Esophagus muscularis mucosa (tissue), 3 donors: Measurements from ENCODE around the gene RPL34.

ENCODE experiments used
- POLR2AphosphoS5 ChIP-seq, 2 donors: sonication (generic); formaldehyde crosslinking; IDR thresholded peaks; one replicate each; pipeline ENCODE4 v1.6.1; 2017; ENCODE audit warnings: antibody characterized with exemption in 2 of 2
- TF ChIP-seq, protein P1 (sequence below), 3 experiments: fragments of 200-600 bp in 2 of 3; fragments of 450-650 bp in 1 of 3; sonication (generic) in 2 of 3; IDR thresholded peaks; one replicate each; pipeline ENCODE4 v1.5.1; 2017 to 2019; ENCODE audit warnings: antibody characterized with exemption in 3 of 3, mild to moderate bottlenecking in 2 of 3, moderate library complexity in 1 of 3

DNA sequence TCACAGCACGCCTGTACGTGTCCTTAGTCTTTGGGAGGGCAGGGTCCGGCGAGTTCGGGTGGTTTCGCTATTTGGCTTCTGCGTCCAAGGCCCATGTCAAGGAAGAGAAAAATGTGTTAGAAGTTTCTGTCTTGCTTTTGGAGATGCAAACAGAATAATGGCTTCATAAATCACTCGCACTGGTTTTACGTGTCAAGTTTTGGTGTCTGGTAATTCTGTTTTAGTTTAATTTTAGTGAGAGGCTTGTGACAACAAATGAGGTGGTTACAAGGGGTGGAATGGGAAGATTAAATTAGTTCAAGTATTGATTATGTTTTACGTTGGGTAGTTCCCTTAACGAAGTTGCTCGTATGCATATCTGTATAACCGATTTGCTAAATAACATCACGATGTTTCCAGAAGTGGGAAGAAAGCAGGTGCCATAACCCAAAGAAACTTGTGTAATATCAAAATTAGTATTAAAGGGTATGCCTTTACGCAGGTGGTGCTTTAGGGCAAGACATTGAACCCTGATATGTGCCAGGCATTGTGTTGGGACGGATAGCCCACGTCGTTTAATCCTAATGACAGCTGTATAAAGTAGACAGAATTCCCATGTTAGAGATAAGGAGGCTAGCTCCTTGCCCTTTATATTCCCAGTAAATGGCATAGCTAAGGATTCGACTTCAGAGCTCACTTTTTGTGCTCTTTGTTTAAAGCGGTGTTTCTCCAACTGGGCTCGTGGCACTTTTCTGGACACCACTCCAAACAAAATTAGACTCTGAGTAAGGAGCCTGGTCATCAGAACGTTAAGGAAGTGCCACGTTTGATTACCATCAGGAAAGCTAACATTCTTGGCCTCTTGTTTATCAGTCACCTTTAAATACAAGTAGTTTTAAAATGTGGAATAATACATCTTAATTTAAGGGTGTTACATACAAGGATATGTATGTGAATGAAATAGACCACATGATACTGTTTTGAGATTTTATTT lies 843 bp downstream of the RPL34 start:
- TF ChIP-seq POLR2AphosphoS5 (IDR thresholded peaks at IDR 0.05) = no peak
- TF ChIP-seq, protein P1, sequence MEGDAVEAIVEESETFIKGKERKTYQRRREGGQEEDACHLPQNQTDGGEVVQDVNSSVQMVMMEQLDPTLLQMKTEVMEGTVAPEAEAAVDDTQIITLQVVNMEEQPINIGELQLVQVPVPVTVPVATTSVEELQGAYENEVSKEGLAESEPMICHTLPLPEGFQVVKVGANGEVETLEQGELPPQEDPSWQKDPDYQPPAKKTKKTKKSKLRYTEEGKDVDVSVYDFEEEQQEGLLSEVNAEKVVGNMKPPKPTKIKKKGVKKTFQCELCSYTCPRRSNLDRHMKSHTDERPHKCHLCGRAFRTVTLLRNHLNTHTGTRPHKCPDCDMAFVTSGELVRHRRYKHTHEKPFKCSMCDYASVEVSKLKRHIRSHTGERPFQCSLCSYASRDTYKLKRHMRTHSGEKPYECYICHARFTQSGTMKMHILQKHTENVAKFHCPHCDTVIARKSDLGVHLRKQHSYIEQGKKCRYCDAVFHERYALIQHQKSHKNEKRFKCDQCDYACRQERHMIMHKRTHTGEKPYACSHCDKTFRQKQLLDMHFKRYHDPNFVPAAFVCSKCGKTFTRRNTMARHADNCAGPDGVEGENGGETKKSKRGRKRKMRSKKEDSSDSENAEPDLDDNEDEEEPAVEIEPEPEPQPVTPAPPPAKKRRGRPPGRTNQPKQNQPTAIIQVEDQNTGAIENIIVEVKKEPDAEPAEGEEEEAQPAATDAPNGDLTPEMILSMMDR (IDR thresholded peaks at IDR 0.05) = no peak
